HT1080 (cell line): ENCODE results near the gene MAPRE3. TPM values are rescaled to one million over a fixed set of nuclear protein-coding genes. Genes with fewer than 3 reads are reported as not detected.

Experiments
- DNase-seq: peaks from one replicate; pipeline ENCODE4 v3.0.0-alpha.2; 2015; ENCODE audit warnings: low read depth
- total RNA-seq: library from RNA; depleted of rRNA; stranded (reverse); fragments of >200 nt; shearing (Covaris generic); gene quantifications from 2 replicates; pipeline ENCODE4 v1.2.3, GENCODE V29; 2014

The MAPRE3 gene
- total RNA-seq, 1 experiment from 2014 or later = 5.4 TPM

GRCh38 chr2:27010139-27010538 lies 39.7 kb downstream of the MAPRE3 start:
- DNase-seq = no peak

GRCh38 chr2:27013738-27014137 lies 43.3 kb downstream of the MAPRE3 start:
- DNase-seq = no peak

GRCh38 chr2:27014771-27015433 lies 44.5 kb downstream of the MAPRE3 start:
- DNase-seq = no peak

GRCh38 chr2:27016801-27017325 lies 46.4 kb downstream of the MAPRE3 start:
- DNase-seq = peak; percentile 66

GRCh38 chr2:27018142-27018541 lies 47.7 kb downstream of the MAPRE3 start:
- DNase-seq = no peak

- DNase-seq = no peak
These were observed 49.0 kb downstream of the MAPRE3 start for GRCh38 chr2:27019459-27019858.

GRCh38 chr2:27019931-27020855 lies 49.8 kb downstream of the MAPRE3 start:
- no peak for DNase-seq

GRCh38 chr2:27021253-27022049 lies 51.0 kb downstream of the MAPRE3 start:
- DNase-seq = peak; percentile 77

GRCh38 chr2:27023740-27024139 lies 53.3 kb downstream of the MAPRE3 start:
- DNase-seq = no peak

GRCh38 chr2:27024188-27024587 lies 53.8 kb downstream of the MAPRE3 start:
- no peak for DNase-seq

- DNase-seq = no peak
These were observed 54.4 kb downstream of the MAPRE3 start for GRCh38 chr2:27024812-27025211.

- DNase-seq = no peak
These were observed 54.9 kb downstream of the MAPRE3 start for GRCh38 chr2:27025281-27025800.

GRCh38 chr2:27025861-27026851 lies 55.7 kb downstream of the MAPRE3 start:
- DNase-seq = no peak

GRCh38 chr2:27027211-27027651 lies 56.8 kb downstream of the MAPRE3 start:
- DNase-seq = no peak

- DNase-seq = peak; percentile 40
These were observed 58.6 kb downstream of the MAPRE3 start for GRCh38 chr2:27029051-27029450.

GRCh38 chr2:27032495-27033252 lies 62.2 kb downstream of the MAPRE3 start, which contains the start of gene TMEM214:
Gene TMEM214, plus strand, starts transcription at chr2:27032965. Its CDS starts 51 bp downstream, at chr2:27033016.
- peak; percentile 85 for DNase-seq

- no peak for DNase-seq
These were observed 62.9 kb downstream of the MAPRE3 start for GRCh38 chr2:27033253-27033852.

GRCh38 chr2:27038012-27038411 lies 67.6 kb downstream of the MAPRE3 start:
- DNase-seq = no peak
